GM18507 (cell line): ENCODE measurements around the gene TRIM54.
A peak's percentile ranks its signal among the peaks of the same experiment; 100 is the strongest.
"Not testable (repeated sequence)": the region's sequence is repeated elsewhere in the genome, so short reads cannot be mapped to it uniquely, and the experiment has no call there.

Experiments used
- DNase-seq: peaks from one replicate; pipeline ENCODE4 v3.0.0; 2011; ENCODE audit warnings: low read depth; ENCODE audit not compliant: insufficient read length; ENCODE audit errors: extremely low spot score
- FAIRE-seq: peaks from 2 replicates; lab custom pipeline; 2011; peaks lifted over from hg19 to GRCh38; lab: Jason Lieb, UNC

The TRIM54 gene

DNA sequence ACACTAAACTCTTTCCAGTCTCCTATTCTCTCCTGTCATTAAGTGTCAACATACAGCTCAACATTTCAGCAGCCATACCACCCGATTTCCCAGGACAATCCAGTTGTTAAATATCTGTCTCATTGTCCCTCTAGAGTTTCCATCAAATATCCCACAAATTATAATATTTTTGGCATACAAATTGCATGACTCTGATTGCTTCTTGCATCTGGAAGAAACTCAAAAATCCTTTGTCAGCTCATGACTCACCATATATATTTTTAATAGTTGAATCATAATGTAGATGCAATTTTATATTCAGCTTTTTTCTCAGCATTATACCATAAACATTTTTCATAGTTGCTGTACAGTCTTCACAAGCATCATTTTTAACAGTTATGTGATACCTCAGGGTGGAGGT, 26.6 kb upstream of the TRIM54 start:
- FAIRE-seq (no peak), DNase-seq (no peak)

DNA sequence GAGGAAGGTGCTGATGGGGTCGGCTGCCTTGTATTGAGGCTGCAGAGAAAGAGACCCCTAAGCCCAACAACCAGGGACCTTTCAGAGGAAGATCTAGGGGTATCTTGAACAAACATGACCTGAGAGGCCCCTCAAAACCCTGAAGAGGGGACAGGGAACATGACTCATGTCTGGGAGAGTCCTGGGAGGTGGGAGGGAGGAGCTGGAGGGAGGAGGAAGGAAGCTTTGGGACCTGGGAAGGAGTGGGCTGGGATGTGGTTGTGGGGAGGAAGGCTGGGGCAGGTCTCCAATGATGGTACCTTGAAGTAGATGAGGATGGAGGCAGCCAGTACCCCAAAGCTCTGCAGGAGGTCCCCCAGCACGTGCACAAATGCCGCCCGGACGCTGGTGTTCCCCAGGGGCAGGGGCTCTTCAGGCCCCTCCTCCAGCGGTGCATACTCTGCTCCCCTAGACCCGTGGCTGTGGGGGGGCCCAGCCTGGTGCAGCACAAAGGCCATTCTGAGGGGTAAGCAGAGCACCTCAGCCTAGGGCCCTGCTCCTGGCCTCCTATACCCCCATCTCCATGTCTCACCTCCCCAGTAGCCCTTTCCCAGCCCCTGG, 25.3 kb upstream of the TRIM54 start:
- DNase-seq, result no peak
- FAIRE-seq, result no peak

DNA sequence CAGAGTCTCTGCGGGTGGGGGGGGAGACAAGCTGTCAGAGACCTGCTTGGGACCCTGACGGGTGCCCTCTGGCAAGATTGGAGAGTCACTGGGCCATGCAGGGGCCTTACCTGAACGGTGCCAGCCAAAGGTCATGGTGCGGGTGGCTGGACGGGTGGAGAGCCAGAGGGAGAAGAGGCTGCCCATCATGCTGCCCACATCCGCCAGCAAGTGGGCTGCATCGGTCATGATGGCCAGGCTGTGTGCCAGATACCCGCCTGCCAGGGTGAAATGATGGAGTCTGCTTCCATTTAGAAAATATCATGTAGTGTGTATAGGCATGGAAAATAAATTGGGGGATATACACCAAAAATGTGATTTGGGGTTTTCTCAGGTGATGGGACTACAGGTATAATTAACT, 24.2 kb upstream of the TRIM54 start:
- FAIRE-seq, result no peak
- DNase-seq, result no peak

DNA sequence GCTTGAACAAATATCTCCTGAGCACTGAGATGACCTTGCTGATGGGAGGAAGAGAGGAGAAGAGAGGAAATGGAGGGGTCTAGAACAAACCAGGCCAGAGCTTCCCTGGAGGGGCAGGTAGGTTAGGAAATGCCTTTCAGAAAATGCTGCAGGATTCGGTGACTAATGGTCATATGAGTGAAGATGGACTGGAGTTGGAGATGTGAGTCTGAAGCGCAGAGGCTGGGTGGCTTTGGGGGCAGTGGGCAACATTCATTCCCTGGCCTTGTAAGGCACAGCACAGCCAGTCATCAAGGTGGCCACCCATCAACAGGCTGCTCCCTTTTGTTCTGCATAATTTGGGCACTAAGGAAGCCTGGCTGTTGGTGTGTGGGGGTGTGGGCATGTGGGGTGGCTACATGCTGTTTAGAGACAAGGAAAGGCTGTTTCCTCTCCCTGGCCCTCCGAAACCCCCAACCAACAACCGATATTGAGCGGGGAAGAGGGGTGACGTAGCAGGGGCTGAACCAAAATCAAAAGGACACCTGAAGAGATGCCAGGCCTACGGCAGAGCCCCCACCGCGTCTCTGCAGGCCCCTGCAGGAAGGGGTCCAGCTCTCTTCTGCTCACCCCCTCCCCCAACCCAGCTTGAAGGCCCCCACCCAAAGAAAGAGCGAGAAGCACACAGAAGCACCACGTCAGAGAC, 20.8 kb upstream of the TRIM54 start:
- FAIRE-seq (no peak), DNase-seq (no peak)

DNA sequence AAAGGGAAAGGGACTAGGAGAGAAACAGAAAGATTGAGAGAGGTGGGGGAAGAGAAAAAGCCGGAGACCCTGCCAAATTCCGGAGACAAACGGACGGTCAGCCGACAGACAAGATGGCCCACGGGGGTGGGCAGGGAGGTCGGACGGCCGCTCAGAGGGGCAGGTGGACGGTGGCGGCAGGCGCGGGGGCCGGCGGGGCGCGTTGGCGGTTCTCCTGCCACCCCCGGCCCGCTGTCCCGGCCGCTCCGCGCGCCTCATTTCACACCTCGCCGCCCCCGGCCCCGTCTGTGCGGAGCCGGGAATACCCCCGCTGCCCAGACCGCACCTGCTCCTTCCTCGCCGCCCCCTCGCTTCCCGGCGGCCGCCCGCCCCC, 20.3 kb upstream of the TRIM54 start:
- FAIRE-seq, result no peak
- no peak for DNase-seq

DNA sequence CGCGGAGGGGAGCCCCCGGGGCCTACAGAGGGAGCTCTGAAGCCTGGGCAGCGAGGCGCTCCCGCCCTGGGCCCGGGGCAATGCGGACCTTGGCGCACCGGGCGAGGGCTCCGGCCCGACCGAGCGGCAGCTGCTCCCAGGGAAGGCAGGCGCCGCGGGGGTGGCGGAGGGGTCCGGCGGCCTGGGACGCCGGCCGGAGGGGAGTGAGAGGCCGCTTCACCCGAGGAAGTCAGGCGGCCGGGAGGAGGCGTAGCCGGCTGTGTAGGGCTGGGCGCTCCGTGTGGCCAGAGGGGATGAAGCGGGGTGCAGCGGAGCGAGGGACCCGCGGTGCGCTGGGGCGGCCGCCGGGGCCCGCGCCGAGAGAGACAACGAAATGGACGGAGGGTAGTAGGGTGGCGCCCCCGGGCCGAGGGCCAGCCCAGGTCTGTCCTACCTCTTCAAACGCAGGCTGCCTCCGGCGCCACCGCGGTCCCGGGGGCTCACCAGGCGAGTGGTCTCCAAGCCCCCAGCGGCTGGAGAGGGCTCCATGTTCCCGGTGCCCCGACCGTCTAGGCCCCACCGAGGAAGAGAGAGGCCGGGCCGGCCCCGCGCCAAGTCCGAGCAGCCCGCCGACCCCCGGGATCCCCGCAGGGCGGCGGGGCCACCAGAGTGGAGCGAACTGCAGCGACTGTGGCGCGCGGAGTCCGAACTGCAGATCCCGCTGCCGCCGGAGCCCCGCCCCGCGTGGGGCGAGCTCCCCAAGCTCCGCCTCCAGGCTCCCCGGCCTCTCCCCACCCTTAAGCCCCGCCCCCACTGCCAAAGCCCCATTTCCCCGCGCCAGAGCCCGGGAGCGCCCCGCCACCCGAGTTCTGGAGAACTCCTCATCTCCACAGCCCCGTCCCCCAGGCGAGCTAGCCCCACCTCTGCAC, 19.6 kb upstream of the TRIM54 start, which contains the start of gene SLC30A3:
Gene SLC30A3, minus strand, starts transcription at position 669 of the 908 bp plus-strand sequence. Its CDS starts 141 bp downstream, at position 528.
- no peak for FAIRE-seq
- peak; percentile 77 for DNase-seq

DNA sequence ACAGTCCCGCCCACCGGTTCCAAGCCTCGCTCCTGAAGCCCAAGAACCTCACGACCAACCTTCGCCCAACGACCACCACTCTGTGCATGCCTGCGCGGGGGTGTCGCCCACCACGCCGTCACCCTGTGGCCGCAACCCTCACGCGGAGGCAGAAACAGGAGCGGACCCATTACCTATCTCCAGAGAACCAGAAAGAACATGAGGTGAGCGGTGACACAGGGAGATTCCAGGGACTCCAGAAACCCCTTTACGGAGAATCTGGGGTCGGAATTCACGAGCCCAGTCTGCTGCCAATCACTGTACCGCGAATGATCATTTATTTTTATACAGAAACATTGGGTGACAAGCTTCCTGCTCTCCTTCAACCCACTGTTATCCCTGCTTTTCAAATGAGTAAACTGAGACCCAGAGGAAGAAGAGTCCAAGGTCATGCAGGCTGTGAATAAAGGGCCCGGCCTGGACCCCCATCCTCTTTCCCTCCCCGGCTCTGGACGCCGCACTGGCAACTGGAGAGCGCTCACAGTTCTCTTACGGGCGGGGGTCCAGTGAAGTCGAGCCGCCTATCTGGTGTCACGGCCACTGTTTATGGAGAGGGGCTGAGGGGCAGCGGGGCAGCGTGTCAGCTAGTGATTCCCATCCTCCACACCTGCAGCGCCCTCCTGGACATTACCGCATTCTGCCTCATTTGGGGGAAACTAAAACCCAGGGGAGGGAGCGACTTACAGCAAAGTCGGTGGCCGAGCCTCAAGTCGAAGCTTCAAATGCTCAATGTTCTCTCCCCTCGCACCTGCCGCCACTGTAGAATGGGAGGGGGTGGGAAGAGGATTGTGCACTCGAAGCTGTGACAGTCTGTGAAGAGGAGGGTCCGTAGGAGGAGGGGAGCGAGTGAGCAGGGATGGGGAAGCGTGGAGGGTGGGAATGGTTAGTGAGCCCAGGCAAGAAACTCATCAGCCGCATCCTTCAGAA, 18.7 kb upstream of the TRIM54 start:
- DNase-seq (no peak), FAIRE-seq (no peak)

DNA sequence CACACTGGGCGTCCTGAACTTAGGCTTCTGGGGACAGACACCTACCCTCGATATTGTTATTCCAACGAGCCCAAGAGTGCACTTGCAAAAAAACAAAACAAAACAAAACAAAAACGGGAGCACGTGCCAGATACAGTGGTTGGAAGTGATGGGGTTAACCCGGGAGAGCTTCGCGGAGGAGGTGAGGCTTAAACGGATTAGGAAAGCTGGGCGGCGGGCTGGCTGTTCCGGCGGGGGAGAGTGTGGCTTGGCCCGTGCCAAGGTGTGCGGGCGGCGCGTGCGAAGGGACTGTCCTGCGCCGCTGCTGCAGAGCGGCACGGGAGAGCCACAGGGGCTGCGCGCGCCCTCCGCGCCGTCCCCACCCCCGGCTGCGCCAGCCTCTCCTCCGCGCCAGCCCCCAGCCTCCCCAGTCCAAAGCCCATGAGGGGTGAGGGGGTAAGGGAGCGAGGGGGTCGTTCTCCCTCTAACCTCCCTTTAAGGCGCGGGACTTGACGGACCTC, 17.9 kb upstream of the TRIM54 start:
- DNase-seq (no peak), FAIRE-seq (no peak)

DNA sequence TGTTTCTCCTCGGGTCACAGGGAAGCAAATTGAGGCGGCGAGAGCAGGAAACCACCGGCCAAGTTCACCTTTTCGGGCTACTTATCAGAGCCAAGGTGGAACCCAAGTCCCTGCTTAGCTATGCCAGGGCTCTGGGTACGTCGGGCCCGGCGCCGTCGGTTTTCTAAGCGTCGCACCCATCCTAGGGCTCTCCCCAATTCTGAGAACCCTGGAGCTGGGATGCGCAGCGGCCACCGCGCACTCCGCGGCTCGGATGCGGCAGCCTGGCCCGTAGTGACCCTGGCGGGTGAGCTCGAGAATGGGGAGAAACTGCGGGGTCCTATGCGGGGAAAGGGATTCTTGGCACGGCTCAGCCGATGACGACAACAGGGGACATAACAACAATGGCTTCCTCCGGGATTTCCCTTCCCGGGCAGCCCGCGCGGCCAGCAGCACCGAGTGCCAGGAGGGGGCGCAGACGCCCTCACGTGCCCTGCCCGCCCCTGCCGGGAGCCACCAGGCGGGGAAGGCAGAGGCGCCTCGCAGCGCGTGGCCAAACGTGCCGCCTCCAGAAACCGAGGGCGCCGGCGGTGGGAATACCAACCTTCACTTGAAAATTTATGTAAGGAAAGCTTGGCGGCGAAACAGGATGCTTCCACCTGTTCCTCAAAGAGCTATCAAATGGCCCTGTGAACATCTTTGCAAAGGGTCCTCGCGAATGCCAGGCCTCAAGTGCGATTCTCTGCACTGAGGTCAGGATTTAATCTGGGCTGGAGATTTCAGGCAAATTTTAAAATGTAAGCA, 17.3 kb upstream of the TRIM54 start:
- FAIRE-seq, result peak; percentile 61
- DNase-seq, result peak; percentile 53

DNA sequence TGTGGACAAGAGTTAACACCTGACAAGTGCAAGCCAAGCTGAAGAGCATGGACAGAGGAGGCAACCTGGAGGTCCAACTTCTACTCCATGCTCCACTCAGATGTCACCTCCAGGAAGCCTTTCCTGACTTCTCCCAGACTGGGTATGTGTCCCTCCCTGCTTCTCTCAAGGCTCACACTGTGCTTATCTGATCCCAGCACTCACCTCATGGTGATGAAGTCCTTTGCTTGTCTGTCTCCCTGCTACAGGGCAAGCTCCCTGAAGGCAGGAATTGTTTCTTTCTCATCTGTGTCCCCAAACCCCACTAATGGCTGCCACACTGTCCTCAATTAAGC, 16.7 kb upstream of the TRIM54 start:
- no peak for FAIRE-seq

DNA sequence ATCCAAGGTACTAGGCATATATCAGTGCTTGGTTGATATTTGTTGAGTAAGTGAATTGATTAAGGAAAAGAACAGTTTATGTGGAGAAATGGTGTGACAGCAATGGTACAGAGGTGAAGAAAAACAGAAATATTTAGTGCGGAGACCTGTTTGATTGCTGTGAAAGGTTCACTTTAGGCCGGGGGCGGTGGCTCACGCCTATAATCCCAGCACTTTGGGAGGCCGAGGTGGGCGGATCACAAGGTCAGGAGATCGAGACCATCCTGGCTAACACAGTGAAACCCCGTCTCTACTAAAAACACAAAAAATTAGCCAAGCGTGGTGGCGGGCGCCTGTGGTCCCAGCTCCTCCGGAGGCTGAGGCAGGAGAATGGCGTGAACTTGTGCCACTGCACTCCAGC, 13.9 kb upstream of the TRIM54 start:
- not testable (repeated sequence) for FAIRE-seq, DNase-seq

More for the DNA sequence above, 16.7 kb upstream of the TRIM54 start:
- no peak for DNase-seq

DNA sequence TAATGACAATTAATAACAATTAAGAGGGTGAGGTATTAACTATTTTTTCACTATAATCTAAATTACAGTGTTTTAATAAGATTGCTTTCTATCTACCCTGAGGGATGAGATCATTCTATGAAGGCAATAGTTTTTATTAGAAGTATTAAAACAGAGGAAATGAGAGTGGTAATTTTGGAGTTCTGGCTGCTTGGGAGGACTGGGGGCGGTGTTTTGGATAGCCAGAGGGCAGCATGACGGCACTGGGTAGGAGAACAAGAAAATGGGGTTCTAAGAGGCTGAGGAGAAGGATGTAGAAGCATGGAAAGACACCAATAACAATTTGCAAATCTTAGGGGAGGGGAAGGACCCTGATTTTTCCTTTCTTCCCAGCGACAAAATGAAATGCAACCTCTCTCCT, 12.1 kb upstream of the TRIM54 start:
- DNase-seq (no peak), FAIRE-seq (no peak)

DNA sequence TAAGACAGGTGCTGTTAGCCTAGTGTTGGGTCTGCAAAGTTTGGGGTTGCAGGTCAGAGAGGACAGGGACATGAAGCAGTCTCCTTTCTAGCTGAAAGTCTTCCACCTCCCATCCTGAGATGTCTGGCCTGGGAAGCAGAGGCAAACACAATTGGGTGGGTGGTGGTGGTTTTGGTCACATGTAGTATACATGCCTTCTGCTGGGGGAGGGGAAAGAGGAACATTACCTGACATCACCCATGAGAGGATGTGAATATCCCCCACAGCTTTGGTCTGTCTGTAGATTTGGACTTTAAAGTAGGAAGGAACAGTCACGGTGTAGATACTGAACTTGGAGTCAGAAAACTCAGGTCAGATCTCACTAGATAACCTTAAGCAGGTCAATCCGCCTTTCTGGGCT, 11.6 kb upstream of the TRIM54 start:
- no peak for FAIRE-seq
- no peak for DNase-seq

DNA sequence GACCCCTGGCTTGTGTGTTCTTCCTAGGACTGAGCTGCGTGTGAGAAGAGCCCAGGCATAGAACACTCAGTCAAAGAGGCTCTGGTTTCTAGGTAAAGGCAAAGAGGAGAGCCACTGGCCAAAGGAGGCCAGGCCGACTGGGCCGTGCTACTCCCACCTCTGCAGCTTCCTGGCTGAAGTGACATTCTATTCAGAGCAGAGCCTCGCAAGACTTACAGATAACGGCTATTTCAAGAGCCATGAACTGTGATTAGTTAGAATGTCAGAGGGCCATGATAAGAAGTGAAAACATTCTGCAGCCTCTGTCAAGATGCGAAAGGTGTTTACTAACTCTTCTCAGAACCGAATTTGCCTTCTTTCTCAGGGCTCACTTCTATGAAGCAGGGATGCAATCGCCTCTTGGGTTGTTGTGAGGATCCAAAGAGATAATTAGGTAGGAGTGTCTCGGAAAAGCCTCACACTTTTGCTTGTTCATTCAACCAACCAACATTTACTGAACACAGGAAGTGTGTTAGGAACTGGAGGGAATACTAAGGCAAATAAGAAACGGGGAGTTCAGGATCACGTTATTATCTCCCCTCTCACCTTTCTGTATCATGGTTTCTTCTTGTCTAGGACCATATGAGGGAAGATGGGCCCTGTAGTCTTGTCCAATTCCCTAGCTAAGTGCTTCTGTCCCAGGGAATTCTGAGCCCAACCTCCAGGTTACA, 10.4 kb upstream of the TRIM54 start:
- DNase-seq, result no peak
- FAIRE-seq, result no peak

DNA sequence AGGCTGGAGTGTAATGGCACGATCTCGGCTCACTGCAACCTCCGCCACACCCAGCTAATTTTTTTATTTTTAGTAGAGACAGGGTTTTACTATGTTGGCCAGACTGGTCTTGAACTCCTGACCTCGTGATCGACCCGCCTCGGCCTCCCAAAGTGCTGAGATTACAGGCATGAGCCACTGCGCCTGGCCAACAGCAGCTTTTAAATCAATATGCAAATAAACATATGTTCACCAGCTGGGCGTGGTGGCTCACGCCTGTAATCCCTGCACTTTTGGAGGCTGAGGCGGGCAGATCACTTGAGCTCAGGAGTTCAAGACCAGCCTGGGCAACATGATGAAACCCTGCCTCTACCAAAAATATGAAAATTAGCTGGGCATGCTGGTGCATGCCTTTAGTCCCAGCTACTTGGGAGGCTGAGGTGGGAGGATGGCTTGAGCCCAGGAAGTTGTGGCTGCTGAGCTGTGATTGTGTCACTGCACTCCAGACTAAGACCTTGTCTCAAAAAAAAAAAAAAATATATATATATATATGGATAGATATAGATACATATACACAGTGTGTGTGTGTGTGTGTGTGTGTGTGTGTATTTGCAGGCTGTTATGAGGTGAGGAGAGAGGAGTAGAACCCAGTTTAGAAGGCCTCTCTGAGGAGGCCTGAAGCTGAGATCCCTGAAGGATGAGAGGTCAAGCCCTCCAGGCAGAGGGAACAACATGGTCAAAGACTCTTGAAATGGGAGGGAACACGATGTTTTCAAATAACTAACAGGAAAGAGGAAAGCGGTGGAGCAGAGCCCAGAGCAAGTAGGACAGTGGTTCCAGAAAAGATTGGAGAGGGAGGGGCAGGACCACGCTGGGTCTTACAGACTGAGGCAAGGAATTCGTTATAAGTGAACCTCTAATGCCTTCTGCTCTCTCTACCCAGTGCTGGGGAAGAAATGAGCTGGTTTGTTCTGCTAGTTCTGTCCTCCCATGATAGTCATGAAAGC, 9.4 kb upstream of the TRIM54 start:
- not testable (repeated sequence) for DNase-seq, FAIRE-seq

DNA sequence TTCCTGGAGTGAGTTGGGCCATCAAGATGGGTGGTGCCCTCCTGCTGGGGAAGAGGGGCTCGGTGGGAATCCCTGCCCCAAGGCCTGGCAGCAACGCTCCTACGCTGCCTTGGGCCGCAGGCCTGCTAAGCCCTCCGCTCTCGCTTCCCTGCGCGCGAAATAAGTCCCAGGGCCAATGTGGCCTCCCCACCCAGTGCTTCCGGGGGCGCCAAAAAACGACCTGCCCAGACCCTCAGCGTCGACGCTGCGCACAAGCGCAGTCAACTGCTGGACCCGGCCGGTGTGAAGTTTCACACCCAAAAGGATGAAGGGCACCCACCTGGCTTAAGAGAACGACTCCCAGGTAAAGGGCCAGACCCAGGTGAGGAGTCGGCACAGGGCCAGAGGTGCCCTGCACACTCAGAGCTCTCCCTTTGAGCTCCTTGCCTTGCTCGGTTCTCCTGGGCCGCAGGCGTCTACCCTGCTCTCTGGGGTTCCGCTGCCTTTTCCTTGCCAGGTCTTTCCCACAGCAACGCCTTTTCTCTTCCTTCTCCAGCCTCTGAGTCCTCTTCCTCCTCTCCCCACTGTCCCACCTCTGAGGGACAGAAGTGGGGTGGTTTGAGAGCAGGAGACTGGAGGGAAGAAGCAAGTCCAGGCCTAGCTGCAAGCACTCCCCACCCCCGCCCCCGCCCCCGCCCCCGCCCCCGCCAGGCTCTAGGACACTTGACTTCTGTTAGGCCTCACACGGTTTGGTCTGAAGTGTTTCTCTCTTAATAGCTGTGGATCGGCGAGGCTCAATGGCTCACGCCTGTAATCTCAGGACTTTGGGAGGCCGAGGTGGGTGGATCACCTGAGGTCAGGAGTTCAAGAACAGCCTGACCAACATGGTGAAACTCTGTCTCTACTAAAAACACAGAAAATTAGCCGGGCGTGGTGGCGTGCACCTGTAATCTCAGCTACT, 6.7 kb upstream of the TRIM54 start, which contains the start of gene DNAJC5G:
Gene DNAJC5G, plus strand, starts transcription at position 223 of the 940 bp plus-strand sequence. CDS start 1,296 bp downstream, outside the sequence.
- FAIRE-seq, result no peak

More for the DNA sequence above, 6.7 kb upstream of the TRIM54 start, which contains the start of gene DNAJC5G:
- no peak for DNase-seq
